Liver (tissue), 9 donors: ENCODE results near the gene ESRRA. TPM values are rescaled to one million over a fixed set of nuclear protein-coding genes. Genes with fewer than 3 reads are reported as not detected.
"Not testable (repeated sequence)": the region's sequence is repeated elsewhere in the genome, so short reads cannot be mapped to it uniquely, and the experiment has no call there.

ENCODE experiments used
- DNase-seq: peaks from one replicate; pipeline ENCODE4 v3.0.0-alpha.2; 2017; ENCODE audit warnings: low spot score
- H3K27ac ChIP-seq, 2 donors: one replicate each; pipeline ENCODE4 v1.7.0; 2013; ENCODE audit warnings: inconsistent platforms in 2 of 2, low read length in 2 of 2, control low read depth in 1 of 2, low read depth in 1 of 2, mild to moderate bottlenecking in 1 of 2
- H3K27me3 ChIP-seq, 4 donors: one replicate each; pipeline versions ENCODE4 v1.6.1 to v1.7.0; 2013; ENCODE audit warnings: low read length in 3 of 4, inconsistent platforms in 1 of 4, mild to moderate bottlenecking in 1 of 4, moderate library complexity in 1 of 4; ENCODE audit not compliant: control insufficient read depth in 4 of 4, insufficient read depth in 4 of 4
- H3K36me3 ChIP-seq, 4 donors: one replicate each; pipeline versions ENCODE4 v1.6.1 to v1.7.0; 2013; ENCODE audit warnings: low read length in 3 of 4, mild to moderate bottlenecking in 3 of 4, low read depth in 1 of 4, moderate library complexity in 1 of 4; ENCODE audit not compliant: control insufficient read depth in 4 of 4, insufficient read depth in 3 of 4
- H3K4me1 ChIP-seq, 4 donors: one replicate each; pipeline versions ENCODE4 v1.6.1 to v1.7.0; 2013; ENCODE audit warnings: low read length in 3 of 4, mild to moderate bottlenecking in 3 of 4, moderate library complexity in 1 of 4; ENCODE audit not compliant: control insufficient read depth in 4 of 4, insufficient read depth in 4 of 4
- H3K4me3 ChIP-seq, 3 donors: one replicate each; pipeline versions ENCODE4 v1.6.1 to v1.7.0; 2013; ENCODE audit warnings: low read length in 3 of 3, control low read depth in 1 of 3, low read depth in 1 of 3, mild to moderate bottlenecking in 1 of 3
- H3K9ac ChIP-seq, 2 donors: one replicate each; pipeline ENCODE4 v1.7.0; 2013; ENCODE audit warnings: low read length in 2 of 2, mild to moderate bottlenecking in 2 of 2, moderate library complexity in 2 of 2, control low read depth in 1 of 2, low read depth in 1 of 2
- H3K9me3 ChIP-seq, 4 donors: one replicate each; pipeline versions ENCODE4 v1.6.1 to v1.7.0; 2013; ENCODE audit warnings: low read length in 3 of 4; ENCODE audit not compliant: control insufficient read depth in 4 of 4
- ATF3 ChIP-seq: IDR thresholded peaks from 2 replicates; pipeline ENCODE4 v1.6.1; 2016; ENCODE audit warnings: antibody characterized with exemption
- EGR1 ChIP-seq, 2 donors: IDR thresholded peaks; 2 replicates each; pipeline ENCODE4 v1.6.1; 2016 to 2018; ENCODE audit warnings: antibody characterized with exemption in 2 of 2, low read depth in 2 of 2
- FOXA1 ChIP-seq: IDR thresholded peaks from 2 replicates; pipeline ENCODE4 v1.6.1; 2016; ENCODE audit warnings: antibody characterized with exemption
- FOXA2 ChIP-seq: IDR thresholded peaks from 2 replicates; pipeline ENCODE4 v1.6.1; 2016; ENCODE audit warnings: antibody characterized with exemption
- GABPA ChIP-seq, 2 donors: IDR thresholded peaks in 1 of 2; conservative IDR thresholded peaks in 1 of 2; 2 replicates each; pipeline ENCODE4 v1.6.1; 2016; ENCODE audit warnings: antibody characterized with exemption in 2 of 2, mild to moderate bottlenecking in 1 of 2, moderate library complexity in 1 of 2
- HNF4A ChIP-seq, 2 donors: conservative IDR thresholded peaks; 2 replicates each; pipeline ENCODE4 v1.6.1; 2016; ENCODE audit warnings: antibody characterized with exemption in 2 of 2, mild to moderate bottlenecking in 2 of 2
- HNF4G ChIP-seq: IDR thresholded peaks from 2 replicates; pipeline ENCODE4 v1.6.1; 2016; ENCODE audit warnings: antibody characterized with exemption
- RAD21 ChIP-seq, 2 donors: IDR thresholded peaks; 2 replicates each; pipeline ENCODE4 v1.6.1; 2016; ENCODE audit warnings: antibody characterized with exemption in 2 of 2, mild to moderate bottlenecking in 2 of 2
- SP1 ChIP-seq: IDR thresholded peaks from 2 replicates; pipeline ENCODE4 v1.6.1; 2018; ENCODE audit warnings: antibody characterized with exemption, mild to moderate bottlenecking
- TAF1 ChIP-seq: conservative IDR thresholded peaks from 2 replicates; pipeline ENCODE4 v1.6.1; 2016; ENCODE audit warnings: antibody characterized with exemption, mild to moderate bottlenecking
- YY1 ChIP-seq: IDR thresholded peaks from 2 replicates; pipeline ENCODE4 v1.6.1; 2016; ENCODE audit warnings: antibody characterized with exemption, mild to moderate bottlenecking
- WGBS: extraction: QIAGEN DNeasy Blood & Tissue Kit; methylation state at CpG from one replicate; pipeline ENCODE4 v1.1.7; 2013; 5-methylcytosine and 5-hydroxymethylcytosine counted together
- polyA plus RNA-seq, 2 donors: library from polyadenylated mRNA; stranded (reverse) in 1 of 2; unstranded in 1 of 2; fragments of 200-250 nt in 1 of 2; fragments of >200 nt in 1 of 2; fragmentation: Nextera tagmentation in 1 of 2; extraction: Ambion mirVana in 1 of 2; gene quantifications; one replicate each; pipeline versions ENCODE4 v1.2.1 to v1.2.3, GENCODE V29; 2013 to 2015
- total RNA-seq, 2 donors: library from RNA; depleted of rRNA; stranded (reverse); fragments of >200 nt; gene quantifications; one replicate each; pipeline ENCODE4 v1.2.3, GENCODE V29; 2014
- TF ChIP-seq, protein P1 (sequence below): IDR thresholded peaks from 2 replicates; pipeline ENCODE4 v1.6.1; 2016; ENCODE audit warnings: antibody characterized with exemption
- TF ChIP-seq, protein P2 (sequence below): IDR thresholded peaks from 2 replicates; pipeline ENCODE4 v1.6.1; 2016; ENCODE audit warnings: antibody characterized with exemption
- donor health status: healthy.
- donor health status: healthy.
- donor health status: healthy.
- donor health status: healthy.
- donor health status: healthy.

Gene ESRRA
- total and polyA plus RNA-seq, 4 donors: 13.9 to 64.8 (median 37.5) TPM

DNA sequence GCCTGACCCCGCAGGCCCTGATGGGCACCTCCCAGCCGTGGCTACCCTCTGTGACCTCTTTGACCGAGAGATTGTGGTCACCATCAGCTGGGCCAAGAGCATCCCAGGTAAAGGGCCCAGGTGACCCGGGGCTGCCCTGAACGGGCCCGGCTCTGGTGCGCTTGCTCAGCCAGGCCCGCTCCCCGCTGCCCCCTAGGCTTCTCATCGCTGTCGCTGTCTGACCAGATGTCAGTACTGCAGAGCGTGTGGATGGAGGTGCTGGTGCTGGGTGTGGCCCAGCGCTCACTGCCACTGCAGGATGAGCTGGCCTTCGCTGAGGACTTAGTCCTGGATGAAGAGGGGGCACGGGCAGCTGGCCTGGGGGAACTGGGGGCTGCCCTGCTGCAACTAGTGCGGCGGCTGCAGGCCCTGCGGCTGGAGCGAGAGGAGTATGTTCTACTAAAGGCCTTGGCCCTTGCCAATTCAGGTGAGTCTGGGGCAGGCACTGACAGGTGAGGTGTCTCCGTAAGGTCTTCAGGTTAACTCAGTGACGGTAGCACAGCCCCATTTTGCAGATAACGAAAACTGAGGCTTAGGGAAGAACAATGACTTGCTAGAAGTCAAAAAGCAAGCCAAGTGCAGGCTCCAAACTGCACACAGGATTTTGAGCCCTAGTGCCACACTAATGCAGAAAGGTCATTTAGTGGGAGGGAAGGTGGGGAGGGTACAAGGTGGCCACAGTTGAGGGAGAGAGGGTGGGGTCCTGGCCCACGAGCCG is 9.7 kb downstream of the ESRRA start:
- H3K9me3 ChIP-seq: no peaks in the 10 kb centered on the region
- WGBS: 81% methylated on average over 24 of the region's 24 CpGs
- H3K27me3 ChIP-seq: no peaks in the 10 kb centered on the region
- no peak overlapping the region for H3K4me3 ChIP-seq
- TF ChIP-seq FOXA1 (no peak), TAF1 (no peak), GABPA (IDR thresholded peaks at IDR 0.05 in 1 of 2, conservative IDR thresholded peaks at IDR 0.05 in 1 of 2) (no peak), EGR1 (IDR thresholded peaks at IDR 0.05; ENCODE audit: low read depth in 2 of 2) (no peak), ATF3 (no peak), HNF4A (conservative IDR thresholded peaks at IDR 0.05) (no peak), HNF4G (no peak), FOXA2 (no peak), YY1 (no peak), SP1 (no peak)
- TF ChIP-seq, protein P1, sequence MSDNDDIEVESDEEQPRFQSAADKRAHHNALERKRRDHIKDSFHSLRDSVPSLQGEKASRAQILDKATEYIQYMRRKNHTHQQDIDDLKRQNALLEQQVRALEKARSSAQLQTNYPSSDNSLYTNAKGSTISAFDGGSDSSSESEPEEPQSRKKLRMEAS: no peak
- TF ChIP-seq, protein P2, sequence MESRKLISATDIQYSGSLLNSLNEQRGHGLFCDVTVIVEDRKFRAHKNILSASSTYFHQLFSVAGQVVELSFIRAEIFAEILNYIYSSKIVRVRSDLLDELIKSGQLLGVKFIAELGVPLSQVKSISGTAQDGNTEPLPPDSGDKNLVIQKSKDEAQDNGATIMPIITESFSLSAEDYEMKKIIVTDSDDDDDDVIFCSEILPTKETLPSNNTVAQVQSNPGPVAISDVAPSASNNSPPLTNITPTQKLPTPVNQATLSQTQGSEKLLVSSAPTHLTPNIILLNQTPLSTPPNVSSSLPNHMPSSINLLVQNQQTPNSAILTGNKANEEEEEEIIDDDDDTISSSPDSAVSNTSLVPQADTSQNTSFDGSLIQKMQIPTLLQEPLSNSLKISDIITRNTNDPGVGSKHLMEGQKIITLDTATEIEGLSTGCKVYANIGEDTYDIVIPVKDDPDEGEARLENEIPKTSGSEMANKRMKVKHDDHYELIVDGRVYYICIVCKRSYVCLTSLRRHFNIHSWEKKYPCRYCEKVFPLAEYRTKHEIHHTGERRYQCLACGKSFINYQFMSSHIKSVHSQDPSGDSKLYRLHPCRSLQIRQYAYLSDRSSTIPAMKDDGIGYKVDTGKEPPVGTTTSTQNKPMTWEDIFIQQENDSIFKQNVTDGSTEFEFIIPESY: no peak
- H3K36me3 ChIP-seq: peaks cover 4 to 26% (median 9%) of the 10 kb centered on the region in 4 donors
- no peak overlapping the region for H3K9ac ChIP-seq
- no peak for DNase-seq
- H3K27ac ChIP-seq: no peak overlapping the region
- H3K4me1 ChIP-seq: peaks cover 7 to 49% (median 37%) of the 10 kb centered on the region in 4 donors

- Histone ChIP-seq H3K4me1 (peaks cover 5 to 44% (median 34%) of the 10 kb centered on the region in 4 donors), H3K36me3 (peaks cover 4 to 33% (median 10%) of the 10 kb centered on the region in 4 donors)
- H3K27ac ChIP-seq, H3K9me3 ChIP-seq, H3K4me3 ChIP-seq, DNase-seq, H3K27me3 ChIP-seq, H3K9ac ChIP-seq: not testable (repeated sequence)
- 80% methylated on average over 25 of the region's 25 CpGs for WGBS
These were observed 10.6 kb downstream of the ESRRA start for GRCh38 chr11:64315667-64316526.

- peak overlapping the region; percentile 61 to 77 for H3K9ac ChIP-seq
- peaks cover 4 to 41% (median 12%) of the 10 kb centered on the region in 4 donors for H3K36me3 ChIP-seq
- 3% methylated on average over 32 of the region's 32 CpGs for WGBS
- TF ChIP-seq RAD21 (IDR thresholded peaks at IDR 0.05) (peak in 1 of 2 donors; percentile 29), FOXA1 (no peak)
- peaks cover 5 to 43% (median 32%) of the 10 kb centered on the region in 4 donors for H3K4me1 ChIP-seq
- H3K27me3 ChIP-seq: no peaks in the 10 kb centered on the region
- peak overlapping the region; percentile 54 to 76 (median 63) for H3K4me3 ChIP-seq
- DNase-seq: no peak
- H3K27ac ChIP-seq: peak overlapping the region; percentile 93 to 98
- no peaks in the 10 kb centered on the region for H3K9me3 ChIP-seq
These were observed 11.5 kb downstream of the ESRRA start for GRCh38 chr11:64316672-64317324.
